PFSK-1 (cell line): ENCODE measurements around the gene NFAT5.

Experiments used
- POLR2AphosphoS5 ChIP-seq: IDR thresholded peaks from 2 replicates; pipeline ENCODE4 v1.6.1; 2012; ENCODE audit warnings: low read depth, mild to moderate bottlenecking, control low read depth, low read length, moderate library complexity
- SIN3A ChIP-seq: IDR thresholded peaks from 2 replicates; pipeline ENCODE4 v1.6.1; 2012; ENCODE audit warnings: mild to moderate bottlenecking, low read length, moderate library complexity, borderline replicate concordance; ENCODE audit not compliant: insufficient read depth
- TAF1 ChIP-seq: IDR thresholded peaks from 2 replicates; pipeline ENCODE4 v1.6.1; 2012; ENCODE audit warnings: low read length, control low read depth, borderline replicate concordance; ENCODE audit not compliant: insufficient read depth
- TF ChIP-seq, protein P1 (sequence below), 2 experiments: IDR thresholded peaks; 2 replicates each; pipeline versions ENCODE4 v1.6.1 to v1.8.0; 2011 to 2012; ENCODE audit warnings: low read depth in 2 of 2, low read length in 2 of 2, control low read depth in 1 of 2, inconsistent platforms in 1 of 2, mild to moderate bottlenecking in 1 of 2, moderate library complexity in 1 of 2; ENCODE audit not compliant: insufficient read depth in 1 of 2

GRCh38 chr16:69620573-69620972, 54.8 kb downstream of the NFAT5 start:
- no peak for TF ChIP-seq POLR2AphosphoS5
- no peak for TF ChIP-seq TAF1
- no peak for TF ChIP-seq SIN3A
- TF ChIP-seq, protein P1, sequence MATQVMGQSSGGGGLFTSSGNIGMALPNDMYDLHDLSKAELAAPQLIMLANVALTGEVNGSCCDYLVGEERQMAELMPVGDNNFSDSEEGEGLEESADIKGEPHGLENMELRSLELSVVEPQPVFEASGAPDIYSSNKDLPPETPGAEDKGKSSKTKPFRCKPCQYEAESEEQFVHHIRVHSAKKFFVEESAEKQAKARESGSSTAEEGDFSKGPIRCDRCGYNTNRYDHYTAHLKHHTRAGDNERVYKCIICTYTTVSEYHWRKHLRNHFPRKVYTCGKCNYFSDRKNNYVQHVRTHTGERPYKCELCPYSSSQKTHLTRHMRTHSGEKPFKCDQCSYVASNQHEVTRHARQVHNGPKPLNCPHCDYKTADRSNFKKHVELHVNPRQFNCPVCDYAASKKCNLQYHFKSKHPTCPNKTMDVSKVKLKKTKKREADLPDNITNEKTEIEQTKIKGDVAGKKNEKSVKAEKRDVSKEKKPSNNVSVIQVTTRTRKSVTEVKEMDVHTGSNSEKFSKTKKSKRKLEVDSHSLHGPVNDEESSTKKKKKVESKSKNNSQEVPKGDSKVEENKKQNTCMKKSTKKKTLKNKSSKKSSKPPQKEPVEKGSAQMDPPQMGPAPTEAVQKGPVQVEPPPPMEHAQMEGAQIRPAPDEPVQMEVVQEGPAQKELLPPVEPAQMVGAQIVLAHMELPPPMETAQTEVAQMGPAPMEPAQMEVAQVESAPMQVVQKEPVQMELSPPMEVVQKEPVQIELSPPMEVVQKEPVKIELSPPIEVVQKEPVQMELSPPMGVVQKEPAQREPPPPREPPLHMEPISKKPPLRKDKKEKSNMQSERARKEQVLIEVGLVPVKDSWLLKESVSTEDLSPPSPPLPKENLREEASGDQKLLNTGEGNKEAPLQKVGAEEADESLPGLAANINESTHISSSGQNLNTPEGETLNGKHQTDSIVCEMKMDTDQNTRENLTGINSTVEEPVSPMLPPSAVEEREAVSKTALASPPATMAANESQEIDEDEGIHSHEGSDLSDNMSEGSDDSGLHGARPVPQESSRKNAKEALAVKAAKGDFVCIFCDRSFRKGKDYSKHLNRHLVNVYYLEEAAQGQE (IDR thresholded peaks at IDR 0.05; ENCODE audit: insufficient read depth in 1 of 2, low read depth in 2 of 2, low read length in 2 of 2): no peak
